NCI-H146 (cell line): Measurements from ENCODE around the gene SSUH2.
"Not testable (repeated sequence)": the region's sequence is repeated elsewhere in the genome, so short reads cannot be mapped to it uniquely, and the experiment has no call there.

Experiments
- DNase-seq: peaks from one replicate; lab custom pipeline; 2025; lab: John Stamatoyannopoulos, UW

Gene SSUH2

GRCh38 chr3:8659242-8659641, 14.6 kb upstream of the SSUH2 start:
- no peak for DNase-seq

- DNase-seq = peak; percentile 69
Observed at GRCh38 chr3:8658306-8659212, 14.0 kb upstream of the SSUH2 start.

- no peak for DNase-seq
Observed at GRCh38 chr3:8657804-8658305, 13.3 kb upstream of the SSUH2 start.

- no peak for DNase-seq
Observed at GRCh38 chr3:8656240-8656639, 11.6 kb upstream of the SSUH2 start.

- DNase-seq = no peak
Observed at GRCh38 chr3:8655387-8655835, 10.8 kb upstream of the SSUH2 start.

GRCh38 chr3:8654572-8655329, 10.2 kb upstream of the SSUH2 start:
- not testable (repeated sequence) for DNase-seq

GRCh38 chr3:8653800-8654408, 9.3 kb upstream of the SSUH2 start:
- no peak for DNase-seq

- no peak for DNase-seq
Observed at GRCh38 chr3:8652324-8652987, 7.9 kb upstream of the SSUH2 start.

- DNase-seq = no peak
Observed at GRCh38 chr3:8651418-8652323, 7.1 kb upstream of the SSUH2 start.

GRCh38 chr3:8650583-8651416, 6.2 kb upstream of the SSUH2 start:
- DNase-seq = no peak

- no peak for DNase-seq
Observed at GRCh38 chr3:8649757-8650156, 5.2 kb upstream of the SSUH2 start.

GRCh38 chr3:8648909-8649741, 4.5 kb upstream of the SSUH2 start:
- no peak for DNase-seq

- no peak for DNase-seq
Observed at GRCh38 chr3:8647137-8647985, 2.8 kb upstream of the SSUH2 start.

GRCh38 chr3:8646313-8646938, 1.8 kb upstream of the SSUH2 start:
- no peak for DNase-seq

GRCh38 chr3:8645712-8646111, 1.1 kb upstream of the SSUH2 start:
- no peak for DNase-seq

GRCh38 chr3:8643693-8644365, 769 bp downstream of the SSUH2 start:
- DNase-seq = no peak

GRCh38 chr3:8642001-8642400, 2.6 kb downstream of the SSUH2 start:
- no peak for DNase-seq
